Sigmoid colon (tissue), 4 donors: ENCODE measurements around the gene RSPH9.

ENCODE experiments used
- CTCF ChIP-seq, 4 experiments: fragments of 450-650 bp in 3 of 4; fragments of 200-600 bp in 1 of 4; IDR thresholded peaks; one replicate each; pipeline ENCODE4 v1.5.1; 2016 to 2019; ENCODE audit warnings: antibody characterized with exemption in 4 of 4, mild to moderate bottlenecking in 3 of 4, moderate library complexity in 2 of 4
- EP300 ChIP-seq, 4 donors: sonication (generic); formaldehyde crosslinking; IDR thresholded peaks; one replicate each; pipeline ENCODE4 v1.6.1; 2017; ENCODE audit warnings: antibody characterized with exemption in 4 of 4
- POLR2A ChIP-seq, 2 donors: fragments of 450-650 bp; IDR thresholded peaks; one replicate each; pipeline ENCODE4 v1.6.1; 2016; ENCODE audit warnings: antibody characterized with exemption in 2 of 2, mild to moderate bottlenecking in 2 of 2, moderate library complexity in 2 of 2

GRCh38 chr6:43679057-43679456 lies 34.2 kb downstream of the RSPH9 start:
- TF ChIP-seq CTCF (IDR thresholded peaks at IDR 0.05) = no peak
- TF ChIP-seq POLR2A (IDR thresholded peaks at IDR 0.05) = no peak
- TF ChIP-seq EP300 (IDR thresholded peaks at IDR 0.05) = no peak
